GM18526 (cell line): ENCODE measurements around the gene HLA-A.
A peak's percentile ranks its signal among the peaks of the same experiment; 100 is the strongest.

Experiments used
- POLR2A ChIP-seq: IDR thresholded peaks from 3 replicates; pipeline ENCODE4 v1.6.1; 2011; ENCODE audit not compliant: insufficient read length; ENCODE audit errors: extremely low read depth

HLA-A gene

GRCh38 chr6:29965873-29966601 lies 23.7 kb downstream of the HLA-A start:
- peak; percentile 64 for TF ChIP-seq POLR2A

GRCh38 chr6:29967379-29968010 lies 25.2 kb downstream of the HLA-A start:
- no peak for TF ChIP-seq POLR2A

- no peak for TF ChIP-seq POLR2A
Measured at GRCh38 chr6:29968130-29968529, 25.8 kb downstream of the HLA-A start.

- TF ChIP-seq POLR2A = no peak
Measured at GRCh38 chr6:29968905-29969304, 26.6 kb downstream of the HLA-A start.

GRCh38 chr6:29970711-29971110 lies 28.4 kb downstream of the HLA-A start:
- no peak for TF ChIP-seq POLR2A

- no peak for TF ChIP-seq POLR2A
Measured at GRCh38 chr6:29974901-29975560, 32.7 kb downstream of the HLA-A start.

- no peak for TF ChIP-seq POLR2A
Measured at GRCh38 chr6:29975561-29975907, 33.2 kb downstream of the HLA-A start.

- TF ChIP-seq POLR2A = no peak
Measured at GRCh38 chr6:29976253-29976587, 33.9 kb downstream of the HLA-A start.

GRCh38 chr6:29976588-29977424 lies 34.5 kb downstream of the HLA-A start:
- TF ChIP-seq POLR2A = no peak

- TF ChIP-seq POLR2A = no peak
Measured at GRCh38 chr6:29977425-29977727, 35.0 kb downstream of the HLA-A start.

GRCh38 chr6:29980511-29980910 lies 38.2 kb downstream of the HLA-A start:
- no peak for TF ChIP-seq POLR2A

GRCh38 chr6:29981211-29981812 lies 39.0 kb downstream of the HLA-A start:
- TF ChIP-seq POLR2A = no peak

- TF ChIP-seq POLR2A = no peak
Measured at GRCh38 chr6:29982097-29982496, 39.8 kb downstream of the HLA-A start.

- TF ChIP-seq POLR2A = no peak
Measured at GRCh38 chr6:29984232-29984631, 41.9 kb downstream of the HLA-A start.

GRCh38 chr6:29984992-29985391 lies 42.7 kb downstream of the HLA-A start:
- no peak for TF ChIP-seq POLR2A
